GM23248 (cell line): ENCODE data around the gene SVEP1.

ENCODE experiments used
- EZH2 ChIP-seq: fragments of 200-600 bp; sonication (generic); IDR thresholded peaks from 2 replicates; pipeline ENCODE4 v1.6.1; 2018; ENCODE audit warnings: antibody characterized with exemption, mild to moderate bottlenecking; ENCODE audit not compliant: insufficient read depth, poor library complexity, severe bottlenecking
- EZH2phosphoT487 ChIP-seq: fragments of 200-600 bp; sonication (generic); IDR thresholded peaks from 2 replicates; pipeline ENCODE4 v1.6.1; 2018; ENCODE audit warnings: antibody characterized with exemption, moderate library complexity, mild to moderate bottlenecking, low read depth; ENCODE audit not compliant: insufficient read depth

DNA sequence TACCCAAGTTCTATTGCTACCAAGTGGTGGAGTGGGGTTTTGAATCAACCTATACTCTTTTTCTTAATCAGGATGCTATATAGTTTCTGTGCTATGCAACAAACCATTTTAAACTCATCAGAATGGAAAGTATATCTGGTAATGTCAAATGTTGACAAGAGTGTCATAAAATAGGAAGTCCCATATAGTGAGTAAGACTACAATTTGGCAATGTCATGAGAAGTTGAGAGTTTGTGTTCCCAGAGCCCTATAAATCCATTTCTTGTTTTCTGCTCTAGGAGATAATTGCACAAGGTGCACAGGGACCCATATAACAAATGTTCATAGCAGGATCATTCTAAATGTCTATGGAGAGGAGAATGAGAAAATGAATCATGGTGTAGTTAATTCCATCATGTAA, 132.1 kb downstream of the SVEP1 start:
- TF ChIP-seq EZH2phosphoT487 (no peak), EZH2 (no peak)
